K562 (cell line): ENCODE measurements around the gene ADSS2. TPM values are rescaled to one million over a fixed set of nuclear protein-coding genes. Genes with fewer than 3 reads are reported as not detected.

Source experiments
- ATF4 ChIP-seq: fragments of 450-650 bp; formaldehyde crosslinking; IDR thresholded peaks from 2 replicates; pipeline ENCODE4 v1.4.0; 2022; ENCODE audit warnings: mild to moderate bottlenecking, moderate library complexity
- ESRRA ChIP-seq: fragments of 450-650 bp; IDR thresholded peaks from 2 replicates; pipeline ENCODE4 v1.6.1; 2014; ENCODE audit warnings: low read depth, mild to moderate bottlenecking, moderate library complexity, borderline replicate concordance
- EZH2 ChIP-seq: IDR thresholded peaks from 2 replicates; pipeline ENCODE4 v1.6.1; 2012; ENCODE audit warnings: low read depth, mild to moderate bottlenecking, inconsistent platforms, low read length, borderline replicate concordance
- HIVEP1 ChIP-seq: fragments of 250-450 bp; sonication (Bioruptor Pico); IDR thresholded peaks from 2 replicates; pipeline ENCODE4 v1.4.0; 2020; ENCODE audit warnings: mild to moderate bottlenecking
- MLLT1 ChIP-seq, 2 experiments: fragments of 450-650 bp; IDR thresholded peaks; 2 replicates each; pipeline ENCODE4 v1.6.1; 2016
- RERE ChIP-seq: sonication (generic); formaldehyde crosslinking; IDR thresholded peaks from 2 replicates; pipeline ENCODE4 v1.8.0; 2023; ENCODE audit warnings: missing genetic modification reagents, mild to moderate bottlenecking, borderline replicate concordance
- STAT5B ChIP-seq: fragments of 250-450 bp; sonication (Bioruptor Pico); IDR thresholded peaks from 2 replicates; pipeline ENCODE4 v1.8.0; 2021; ENCODE audit warnings: mild to moderate bottlenecking, inconsistent platforms
- UBTF ChIP-seq, 2 experiments: IDR thresholded peaks; 2 replicates each; pipeline ENCODE4 v1.6.1; 2012; ENCODE audit warnings: improper control_type of control experiment in 2 of 2, low read depth in 2 of 2, low read length in 2 of 2, borderline replicate concordance in 1 of 2
- ZBTB11 ChIP-seq, 3 experiments: fragments of 200-800 bp in 1 of 3; fragments of 250-450 bp in 1 of 3; fragments of 450-650 bp in 1 of 3; sonication (Bioruptor Pico) in 1 of 3; sonication (Bioruptor generic) in 1 of 3; formaldehyde crosslinking in 1 of 3; IDR thresholded peaks; 2 replicates each; pipeline versions ENCODE4 v1.6.1 to v1.8.0; 2016 to 2022; ENCODE audit warnings: mild to moderate bottlenecking in 2 of 3, missing genetic modification characterization in 2 of 3, missing compliant biosample characterization in 1 of 3, moderate library complexity in 1 of 3
- ZNF134 ChIP-seq: fragments of 250-450 bp; sonication (Bioruptor Pico); conservative IDR thresholded peaks from 2 replicates; pipeline ENCODE4 v1.4.0; 2020
- polyA plus RNA-seq, 8 experiments: library from polyadenylated mRNA; depleted of rRNA in 4 of 8; stranded (reverse) in 5 of 8; unstranded in 3 of 8; fragments of >200 nt; fragmentation: Nextera tagmentation in 2 of 8; fragmentation: Illumina TruSeq in 1 of 8; extraction: Ambion mirVana in 2 of 8; extraction: Trizol in 1 of 8; gene quantifications; 2 replicates each; pipeline versions ENCODE4 v1.2.1 to v1.2.3, GENCODE V29; 2011 to 2014; ENCODE audit warnings: inconsistent platforms in 1 of 8, missing spikeins in 1 of 8
- total RNA-seq, 7 experiments: library from RNA; depleted of rRNA in 6 of 7; stranded (reverse); fragments of >200 nt in 6 of 7; fragmentation: Illumina TruSeq in 2 of 7; extraction: Trizol in 2 of 7; gene quantifications; 2 replicates each; pipeline versions ENCODE4 v1.2.1 to v1.2.3, GENCODE V29; 2011 to 2021; ENCODE audit warnings: low replicate concordance in 1 of 7

Gene ADSS2
- total and polyA plus RNA-seq, 9 of the 15 experiments (the other 6 are each of a cell fraction or from before 2014, with no cell fraction given), result 8.8 to 63.8 (median 59.4) TPM

GRCh38 chr1:244368279-244368678 lies 83.4 kb downstream of the ADSS2 start (continued):
- TF ChIP-seq MLLT1 (IDR thresholded peaks at IDR 0.05) (0 out of 4 replicates have a peak, but pooled peaks of 1 of the 2 experiments have one; percentile 6), UBTF (IDR thresholded peaks at IDR 0.05; ENCODE audit: borderline replicate concordance in 1 of 2, low read depth in 2 of 2, low read length in 2 of 2) (0 out of 4 replicates have a peak, but pooled peaks of 1 of the 2 experiments have one; percentile 29), HIVEP1 (0 out of 2 replicates have a peak, but pooled peaks have one; percentile 28), RERE (CRISPR knock-in tag) (no peak), ZNF134 (CRISPR knock-in tag) (0 out of 2 replicates have a peak, but pooled peaks have one; percentile 14), ATF4 (0 out of 2 replicates have a peak, but pooled peaks have one; percentile 10), ESRRA (peak; percentile 42; the same call in 1 of the 2 replicates), ZBTB11 (CRISPR knock-in tag; IDR thresholded peaks at IDR 0.05) (peak in 1 of 3 experiments; percentile 57; a peak in 1 of 6 replicates), STAT5B (CRISPR knock-in tag) (no peak), EZH2 (no peak)
